ENCODE results near the gene WNT8B. TPM values are rescaled to one million over a fixed set of nuclear protein-coding genes. Genes with fewer than 3 reads are reported as not detected.

WNT8B gene
- total and polyA plus RNA-seq, 9 of the 15 experiments (the other 6 are each of a cell fraction or from before 2014, with no cell fraction given), result not detected

DNA sequence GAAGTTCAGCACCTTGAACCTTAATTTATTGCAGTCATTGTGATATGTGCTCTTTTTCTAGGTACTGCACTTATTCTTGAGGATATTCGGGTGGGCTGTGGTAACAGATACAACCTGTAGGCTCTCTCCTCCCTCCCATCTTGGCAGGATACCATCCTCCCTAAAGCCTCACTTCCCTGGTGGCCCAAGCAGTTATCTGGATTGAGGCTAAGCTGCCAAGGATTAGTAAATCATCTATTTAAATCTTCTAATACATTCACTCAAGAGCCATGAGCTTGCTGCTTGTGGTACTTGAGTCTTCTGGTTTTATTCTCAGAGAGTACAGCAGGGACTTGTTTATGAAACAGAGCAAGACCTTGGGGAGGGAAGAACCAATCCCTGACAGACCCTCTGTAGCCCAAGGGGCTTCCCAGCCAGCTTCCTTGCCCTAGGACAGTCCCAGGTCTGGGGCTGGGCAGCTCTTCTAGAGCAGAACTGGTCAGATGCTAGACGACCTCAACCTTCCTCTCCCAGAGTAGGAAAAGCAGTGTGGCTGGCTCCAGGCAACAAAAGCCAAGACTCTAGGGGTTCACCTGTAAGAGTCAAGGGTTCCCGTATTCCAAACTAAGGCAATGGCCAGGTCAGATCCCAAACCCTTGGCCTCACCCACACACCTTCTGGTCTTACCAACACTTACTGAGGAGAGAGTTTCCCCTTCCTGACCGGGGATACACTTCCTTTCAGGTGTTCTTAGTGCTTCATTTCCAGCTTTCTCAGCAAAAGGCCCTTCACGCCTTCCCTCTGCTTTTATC, 21.3 kb downstream of the WNT8B start:
- Histone ChIP-seq H2AFZ (ENCODE audit: low read depth, low read length) (no peak overlapping the region), H3K4me1 (replicated peaks in 1 of 2; ENCODE audit: control insufficient read depth in 2 of 2, insufficient read depth in 2 of 2, low read length in 2 of 2) (peaks cover 0 to 8% of the 10 kb centered on the region in 2 experiments; a peak in 3 of 5 replicates), H3K27me3 (ENCODE audit: control insufficient read depth in 2 of 2, insufficient read depth in 2 of 2, low read length in 2 of 2) (peaks cover 8 to 23% of the 10 kb centered on the region in 2 experiments; a peak in 4 of 5 replicates), H3K36me3 (ENCODE audit: control insufficient read depth, insufficient read depth, low read length) (no peaks in the 10 kb centered on the region; the same call in 2 of the 3 replicates), H3K79me2 (ENCODE audit: control insufficient read depth, insufficient read depth, low read length) (no peaks in the 10 kb centered on the region), H3K9me1 (ENCODE audit: control insufficient read depth, insufficient read depth, low read length) (no peaks in the 10 kb centered on the region), H3K27ac (ENCODE audit: extremely low read depth, low read depth, low read length) (no peak overlapping the region), H3K9me3 (replicated peaks; ENCODE audit: control insufficient read depth, insufficient read depth, low read depth, low read length) (no peaks in the 10 kb centered on the region), H3K4me2 (ENCODE audit: insufficient read depth, low read length) (no peak overlapping the region), H3K4me3 (no peak overlapping the region), H4K20me1 (replicated peaks; ENCODE audit: control insufficient read depth, insufficient read depth, low read length) (peaks cover 8% of the 10 kb centered on the region; the same call in 1 of the 2 replicates), H3K9ac (ENCODE audit: insufficient read depth in 1 of 2, low read depth in 2 of 2, low read length in 2 of 2) (no peak overlapping the region)
- CTCF ChIA-PET (ENCODE audit: low intra/inter-chr PET ratio), result no interaction called here
- POLR2A ChIA-PET, result interaction anchor here (1.1 to 1.3 kb wide), 2 partner anchors 10 to 11 kb away, joined by 3 read pairs; no protein-coding TSS in a partner anchor
- DNase-seq (ENCODE audit: extremely low read depth in 1 of 4, low spot score in 3 of 4) (no peak), FAIRE-seq (no peak), ATAC-seq (no peak)
- WGBS (ENCODE audit: insufficient coverage, low coverage, missing lambda C conversion rate), result 12% methylated on average over 4 of the region's 5 CpGs
- intact Hi-C loops (cut with micrococcal nuclease) (no loop called here), in situ Hi-C loops (cut with MboI) (no loop called here)
- no TSS peak for BruUV-seq (replicated peaks)
- TF ChIP-seq ZFP1 (CRISPR knock-in tag; IDR thresholded peaks at IDR 0.05), result no peak
- TF ChIP-seq TOE1 (IDR thresholded peaks at IDR 0.05; ENCODE audit: borderline replicate concordance), result no peak
- TF ChIP-seq TOE1 (CRISPR knock-in tag; IDR thresholded peaks at IDR 0.05; ENCODE audit: borderline replicate concordance, low read depth), result no peak
- no peak for TF ChIP-seq EP300 (IDR thresholded peaks at IDR 0.05; ENCODE audit: low read length)
- TF ChIP-seq ZNF830 (CRISPR knock-in tag; IDR thresholded peaks at IDR 0.05), result no peak
- TF ChIP-seq RFX7 (CRISPR knock-in tag; IDR thresholded peaks at IDR 0.05), result no peak
- TF ChIP-seq RBM15 (IDR thresholded peaks at IDR 0.05; ENCODE audit: insufficient read depth, low read length), result no peak
- no peak for TF ChIP-seq ZNF766 (CRISPR knock-in tag; conservative IDR thresholded peaks at IDR 0.05)
- TF ChIP-seq, protein P1, sequence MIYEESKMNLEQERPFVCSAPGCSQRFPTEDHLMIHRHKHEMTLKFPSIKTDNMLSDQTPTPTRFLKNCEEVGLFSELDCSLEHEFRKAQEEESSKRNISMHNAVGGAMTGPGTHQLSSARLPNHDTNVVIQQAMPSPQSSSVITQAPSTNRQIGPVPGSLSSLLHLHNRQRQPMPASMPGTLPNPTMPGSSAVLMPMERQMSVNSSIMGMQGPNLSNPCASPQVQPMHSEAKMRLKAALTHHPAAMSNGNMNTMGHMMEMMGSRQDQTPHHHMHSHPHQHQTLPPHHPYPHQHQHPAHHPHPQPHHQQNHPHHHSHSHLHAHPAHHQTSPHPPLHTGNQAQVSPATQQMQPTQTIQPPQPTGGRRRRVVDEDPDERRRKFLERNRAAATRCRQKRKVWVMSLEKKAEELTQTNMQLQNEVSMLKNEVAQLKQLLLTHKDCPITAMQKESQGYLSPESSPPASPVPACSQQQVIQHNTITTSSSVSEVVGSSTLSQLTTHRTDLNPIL (CRISPR knock-in tag; IDR thresholded peaks at IDR 0.05), result no peak
- TF ChIP-seq, protein P2, sequence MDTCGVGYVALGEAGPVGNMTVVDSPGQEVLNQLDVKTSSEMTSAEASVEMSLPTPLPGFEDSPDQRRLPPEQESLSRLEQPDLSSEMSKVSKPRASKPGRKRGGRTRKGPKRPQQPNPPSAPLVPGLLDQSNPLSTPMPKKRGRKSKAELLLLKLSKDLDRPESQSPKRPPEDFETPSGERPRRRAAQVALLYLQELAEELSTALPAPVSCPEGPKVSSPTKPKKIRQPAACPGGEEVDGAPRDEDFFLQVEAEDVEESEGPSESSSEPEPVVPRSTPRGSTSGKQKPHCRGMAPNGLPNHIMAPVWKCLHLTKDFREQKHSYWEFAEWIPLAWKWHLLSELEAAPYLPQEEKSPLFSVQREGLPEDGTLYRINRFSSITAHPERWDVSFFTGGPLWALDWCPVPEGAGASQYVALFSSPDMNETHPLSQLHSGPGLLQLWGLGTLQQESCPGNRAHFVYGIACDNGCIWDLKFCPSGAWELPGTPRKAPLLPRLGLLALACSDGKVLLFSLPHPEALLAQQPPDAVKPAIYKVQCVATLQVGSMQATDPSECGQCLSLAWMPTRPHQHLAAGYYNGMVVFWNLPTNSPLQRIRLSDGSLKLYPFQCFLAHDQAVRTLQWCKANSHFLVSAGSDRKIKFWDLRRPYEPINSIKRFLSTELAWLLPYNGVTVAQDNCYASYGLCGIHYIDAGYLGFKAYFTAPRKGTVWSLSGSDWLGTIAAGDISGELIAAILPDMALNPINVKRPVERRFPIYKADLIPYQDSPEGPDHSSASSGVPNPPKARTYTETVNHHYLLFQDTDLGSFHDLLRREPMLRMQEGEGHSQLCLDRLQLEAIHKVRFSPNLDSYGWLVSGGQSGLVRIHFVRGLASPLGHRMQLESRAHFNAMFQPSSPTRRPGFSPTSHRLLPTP (IDR thresholded peaks at IDR 0.05; ENCODE audit: borderline replicate concordance, extremely low read depth, insufficient read length), result no peak
- TF ChIP-seq NR2C2 (CRISPR knock-in tag; IDR thresholded peaks at IDR 0.05), result no peak
- no peak for TF ChIP-seq NR2C2 (tag; IDR thresholded peaks at IDR 0.05)
- TF ChIP-seq, protein P3, sequence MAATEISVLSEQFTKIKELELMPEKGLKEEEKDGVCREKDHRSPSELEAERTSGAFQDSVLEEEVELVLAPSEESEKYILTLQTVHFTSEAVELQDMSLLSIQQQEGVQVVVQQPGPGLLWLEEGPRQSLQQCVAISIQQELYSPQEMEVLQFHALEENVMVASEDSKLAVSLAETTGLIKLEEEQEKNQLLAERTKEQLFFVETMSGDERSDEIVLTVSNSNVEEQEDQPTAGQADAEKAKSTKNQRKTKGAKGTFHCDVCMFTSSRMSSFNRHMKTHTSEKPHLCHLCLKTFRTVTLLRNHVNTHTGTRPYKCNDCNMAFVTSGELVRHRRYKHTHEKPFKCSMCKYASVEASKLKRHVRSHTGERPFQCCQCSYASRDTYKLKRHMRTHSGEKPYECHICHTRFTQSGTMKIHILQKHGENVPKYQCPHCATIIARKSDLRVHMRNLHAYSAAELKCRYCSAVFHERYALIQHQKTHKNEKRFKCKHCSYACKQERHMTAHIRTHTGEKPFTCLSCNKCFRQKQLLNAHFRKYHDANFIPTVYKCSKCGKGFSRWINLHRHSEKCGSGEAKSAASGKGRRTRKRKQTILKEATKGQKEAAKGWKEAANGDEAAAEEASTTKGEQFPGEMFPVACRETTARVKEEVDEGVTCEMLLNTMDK (IDR thresholded peaks at IDR 0.05; ENCODE audit: borderline replicate concordance, insufficient read depth, low read depth, low read length, poor library complexity, severe bottlenecking), result no peak
- TF ChIP-seq PML (IDR thresholded peaks at IDR 0.05; ENCODE audit: low read length), result no peak
